HepG2 (cell line): Measurements from ENCODE around the gene EFEMP2. TPM values are rescaled to one million over a fixed set of nuclear protein-coding genes. Genes with fewer than 3 reads are reported as not detected.

Source experiments
- CC2D1A ChIP-seq: sonication (generic); formaldehyde crosslinking; IDR thresholded peaks from 2 replicates; pipeline ENCODE4 v1.8.1; 2023; ENCODE audit warnings: mild to moderate bottlenecking, missing genetic modification reagents
- CENPT ChIP-seq: sonication (generic); formaldehyde crosslinking; IDR thresholded peaks from 2 replicates; pipeline ENCODE4 v1.8.0; 2022; ENCODE audit warnings: low read depth, mild to moderate bottlenecking, moderate library complexity, missing genetic modification reagents
- ETV6 ChIP-seq: sonication (generic); formaldehyde crosslinking; conservative IDR thresholded peaks from 2 replicates; pipeline ENCODE4 v1.4.0; 2020; ENCODE audit warnings: missing genetic modification reagents
- FLYWCH1 ChIP-seq: sonication (generic); formaldehyde crosslinking; IDR thresholded peaks from 2 replicates; pipeline ENCODE4 v1.8.1; 2023; ENCODE audit warnings: mild to moderate bottlenecking, missing genetic modification reagents
- FOXK2 ChIP-seq: fragments of 450-650 bp; IDR thresholded peaks from 2 replicates; pipeline ENCODE4 v1.6.1; 2016
- GPN1 ChIP-seq: sonication (generic); formaldehyde crosslinking; IDR thresholded peaks from 2 replicates; pipeline ENCODE4 v1.5.1; 2020; ENCODE audit warnings: missing genetic modification reagents, borderline replicate concordance
- HDAC1 ChIP-seq: sonication (generic); formaldehyde crosslinking; IDR thresholded peaks from 2 replicates; pipeline ENCODE4 v1.5.1; 2020; ENCODE audit warnings: mild to moderate bottlenecking, missing genetic modification reagents
- HMGA1 ChIP-seq: sonication (generic); formaldehyde crosslinking; conservative IDR thresholded peaks from 2 replicates; pipeline ENCODE4 v1.4.0; 2020; ENCODE audit warnings: missing genetic modification reagents
- HOXA9 ChIP-seq: sonication (generic); formaldehyde crosslinking; IDR thresholded peaks from 2 replicates; pipeline ENCODE4 v1.8.1; 2022; ENCODE audit warnings: missing genetic modification reagents, mild to moderate bottlenecking, moderate library complexity, borderline replicate concordance
- MAFG ChIP-seq: sonication (generic); formaldehyde crosslinking; IDR thresholded peaks from 2 replicates; pipeline ENCODE4 v1.5.1; 2020; ENCODE audit warnings: mild to moderate bottlenecking, missing genetic modification reagents
- PHF5A ChIP-seq: IDR thresholded peaks from one replicate; pipeline ENCODE4 v1.6.1; 2018; ENCODE audit warnings: low read depth, missing genetic modification reagents; ENCODE audit not compliant: unreplicated experiment
- SAFB2 ChIP-seq: sonication (generic); formaldehyde crosslinking; IDR thresholded peaks from 2 replicates; pipeline ENCODE4 v1.5.1; 2020; ENCODE audit warnings: missing genetic modification reagents, low read depth, mild to moderate bottlenecking, borderline replicate concordance
- SKI ChIP-seq: fragments of 450-650 bp; IDR thresholded peaks from one replicate; pipeline ENCODE4 v1.6.1; 2018; ENCODE audit warnings: mild to moderate bottlenecking; ENCODE audit not compliant: partially characterized antibody
- SOX6 ChIP-seq, 2 experiments: fragments of 450-650 bp in 1 of 2; sonication (generic) in 1 of 2; formaldehyde crosslinking in 1 of 2; IDR thresholded peaks; 2 replicates each; pipeline versions ENCODE4 v1.4.0 to v1.6.1; 2017 to 2020; ENCODE audit warnings: antibody characterized with exemption in 1 of 2, mild to moderate bottlenecking in 1 of 2, missing genetic modification reagents in 1 of 2
- SRSF9 ChIP-seq: fragments of 200-400 bp; formaldehyde crosslinking; IDR thresholded peaks from 2 replicates; pipeline ENCODE4 v1.6.1; 2018; ENCODE audit warnings: borderline replicate concordance, mild to moderate bottlenecking, low read depth, low read length; ENCODE audit not compliant: insufficient read depth, poor library complexity, severe bottlenecking
- ZFP82 ChIP-seq: sonication (generic); formaldehyde crosslinking; IDR thresholded peaks from 2 replicates; pipeline ENCODE4 v1.5.1; 2020; ENCODE audit warnings: mild to moderate bottlenecking, missing genetic modification reagents, borderline replicate concordance
- ZMAT3 ChIP-seq: sonication (generic); formaldehyde crosslinking; conservative IDR thresholded peaks from 2 replicates; pipeline ENCODE4 v1.7.0; 2021; ENCODE audit warnings: missing genetic modification reagents
- ZNF136 ChIP-seq: sonication (generic); formaldehyde crosslinking; IDR thresholded peaks from 2 replicates; pipeline ENCODE4 v1.8.1; 2022; ENCODE audit warnings: low read depth, mild to moderate bottlenecking, moderate library complexity, missing genetic modification reagents
- ZNF430 ChIP-seq: sonication (generic); formaldehyde crosslinking; IDR thresholded peaks from 2 replicates; pipeline ENCODE4 v1.9.0; 2021; ENCODE audit warnings: mild to moderate bottlenecking, missing genetic modification reagents
- ZNF563 ChIP-seq: sonication (generic); formaldehyde crosslinking; IDR thresholded peaks from 2 replicates; pipeline ENCODE4 v1.8.0; 2022; ENCODE audit warnings: mild to moderate bottlenecking, moderate library complexity, missing genetic modification reagents
- ZNF724P ChIP-seq: sonication (generic); formaldehyde crosslinking; IDR thresholded peaks from 2 replicates; pipeline ENCODE4 v1.8.0; 2022; ENCODE audit warnings: missing genetic modification reagents, borderline replicate concordance
- ZSCAN25 ChIP-seq: sonication (generic); formaldehyde crosslinking; IDR thresholded peaks from 2 replicates; pipeline ENCODE4 v1.8.0; 2022; ENCODE audit warnings: mild to moderate bottlenecking, missing genetic modification reagents
- polyA plus RNA-seq, 8 experiments: library from polyadenylated mRNA; depleted of rRNA in 3 of 8; stranded (reverse) in 7 of 8; unstranded in 1 of 8; fragments of >200 nt; fragmentation: Illumina TruSeq in 4 of 8; extraction: Trizol in 4 of 8; gene quantifications; 2 replicates each; pipeline versions ENCODE4 v1.2.1 to v1.2.3, GENCODE V29; 2011 to 2016; ENCODE audit warnings: low read depth in 4 of 8, missing spikeins in 1 of 8, mixed read lengths in 1 of 8; ENCODE audit not compliant: insufficient read depth in 1 of 8
- total RNA-seq, 5 experiments: library from RNA; depleted of rRNA; stranded (reverse); fragments of >200 nt; fragmentation: Illumina TruSeq; extraction: Trizol; gene quantifications; 2 replicates each; pipeline ENCODE4 v1.2.3, GENCODE V29; 2016; ENCODE audit warnings: low read depth in 1 of 5
- TF ChIP-seq, protein P1 (sequence below): sonication (generic); IDR thresholded peaks from 2 replicates; pipeline ENCODE4 v1.6.1; 2016; ENCODE audit warnings: low read depth, borderline replicate concordance
- TF ChIP-seq, protein P2 (sequence below): sonication (generic); formaldehyde crosslinking; IDR thresholded peaks from 2 replicates; pipeline ENCODE4 v1.5.1; 2020; ENCODE audit warnings: missing genetic modification reagents, mild to moderate bottlenecking, borderline replicate concordance
- TF ChIP-seq, protein P3 (sequence below): sonication (generic); formaldehyde crosslinking; IDR thresholded peaks from 2 replicates; pipeline ENCODE4 v1.8.0; 2022; ENCODE audit warnings: missing genetic modification reagents, mild to moderate bottlenecking, borderline replicate concordance
- TF ChIP-seq, protein P4 (sequence below), 2 experiments: fragments of 450-650 bp in 1 of 2; sonication (generic) in 1 of 2; formaldehyde crosslinking; IDR thresholded peaks; 2 replicates each; pipeline versions ENCODE4 v1.5.0 to v1.8.0; 2020 to 2022; ENCODE audit warnings: mild to moderate bottlenecking in 1 of 2, missing genetic modification reagents in 1 of 2

EFEMP2 gene
- total and polyA plus RNA-seq, 2 of the 13 experiments (the other 11 are each of a cell fraction or from before 2014, with no cell fraction given) = 7.4 to 29.7 TPM

DNA sequence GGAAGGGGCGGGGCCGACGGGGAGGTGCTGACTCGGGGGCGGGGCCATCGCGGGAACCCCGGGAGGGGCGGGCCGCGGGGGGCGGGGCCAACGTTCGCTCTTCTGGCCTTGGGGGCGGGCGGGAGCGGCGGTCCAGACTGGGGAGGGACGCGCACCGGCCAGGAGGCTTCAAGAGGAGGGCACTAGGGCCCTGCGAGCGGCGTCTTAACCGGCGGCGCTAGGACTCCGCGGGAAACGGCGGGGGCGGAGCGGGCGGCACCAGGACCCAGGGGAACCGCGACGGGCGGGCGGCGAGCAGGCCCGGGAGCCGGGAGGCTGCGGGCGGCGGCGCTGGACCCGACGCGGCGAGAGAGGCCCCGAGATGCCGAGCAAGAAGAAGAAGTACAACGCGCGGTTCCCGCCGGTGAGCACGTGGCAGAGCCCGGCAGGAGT is 46.6 kb upstream of the EFEMP2 start, which contains the start of gene DRAP1 (continued):
- no peak for TF ChIP-seq ZNF430 (CRISPR knock-in tag)
- peak; percentile 72 for TF ChIP-seq ZNF563
- TF ChIP-seq SAFB2 (CRISPR knock-in tag) = no peak; the same call in 1 of the 2 replicates
- no peak for TF ChIP-seq SOX6 (IDR thresholded peaks at IDR 0.05)
- peak; percentile 23; the same call in 1 of the 2 replicates for TF ChIP-seq SOX6 (CRISPR knock-in tag; IDR thresholded peaks at IDR 0.05)
- TF ChIP-seq ZFP82 (CRISPR knock-in tag) = no peak
- no peak for TF ChIP-seq ZNF136
- TF ChIP-seq, protein P1, sequence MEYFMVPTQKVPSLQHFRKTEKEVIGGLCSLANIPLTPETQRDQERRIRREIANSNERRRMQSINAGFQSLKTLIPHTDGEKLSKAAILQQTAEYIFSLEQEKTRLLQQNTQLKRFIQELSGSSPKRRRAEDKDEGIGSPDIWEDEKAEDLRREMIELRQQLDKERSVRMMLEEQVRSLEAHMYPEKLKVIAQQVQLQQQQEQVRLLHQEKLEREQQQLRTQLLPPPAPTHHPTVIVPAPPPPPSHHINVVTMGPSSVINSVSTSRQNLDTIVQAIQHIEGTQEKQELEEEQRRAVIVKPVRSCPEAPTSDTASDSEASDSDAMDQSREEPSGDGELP = peak; percentile 65; the same call in 1 of the 2 replicates
- peak; percentile 75; the same call in 1 of the 2 replicates for TF ChIP-seq HOXA9 (CRISPR knock-in tag)
- TF ChIP-seq PHF5A (CRISPR knock-in tag) = peak; percentile 92
- no peak for TF ChIP-seq FOXK2
- TF ChIP-seq ZMAT3 (CRISPR knock-in tag) = peak; percentile 86; the same call in 1 of the 2 replicates
- no peak; the same call in 1 of the 2 replicates for TF ChIP-seq ZNF724P
- peak; percentile 60; the same call in 1 of the 2 replicates for TF ChIP-seq GPN1 (CRISPR knock-in tag)
- TF ChIP-seq HDAC1 (CRISPR knock-in tag) = no peak; the same call in 1 of the 2 replicates
- no peak for TF ChIP-seq SRSF9
- TF ChIP-seq MAFG (CRISPR knock-in tag) = 0 out of 2 replicates have a peak, but pooled peaks have one; percentile 42
- no peak for TF ChIP-seq FLYWCH1 (CRISPR knock-in tag)
- peak; percentile 87 for TF ChIP-seq ETV6 (CRISPR knock-in tag)
- TF ChIP-seq, protein P2, sequence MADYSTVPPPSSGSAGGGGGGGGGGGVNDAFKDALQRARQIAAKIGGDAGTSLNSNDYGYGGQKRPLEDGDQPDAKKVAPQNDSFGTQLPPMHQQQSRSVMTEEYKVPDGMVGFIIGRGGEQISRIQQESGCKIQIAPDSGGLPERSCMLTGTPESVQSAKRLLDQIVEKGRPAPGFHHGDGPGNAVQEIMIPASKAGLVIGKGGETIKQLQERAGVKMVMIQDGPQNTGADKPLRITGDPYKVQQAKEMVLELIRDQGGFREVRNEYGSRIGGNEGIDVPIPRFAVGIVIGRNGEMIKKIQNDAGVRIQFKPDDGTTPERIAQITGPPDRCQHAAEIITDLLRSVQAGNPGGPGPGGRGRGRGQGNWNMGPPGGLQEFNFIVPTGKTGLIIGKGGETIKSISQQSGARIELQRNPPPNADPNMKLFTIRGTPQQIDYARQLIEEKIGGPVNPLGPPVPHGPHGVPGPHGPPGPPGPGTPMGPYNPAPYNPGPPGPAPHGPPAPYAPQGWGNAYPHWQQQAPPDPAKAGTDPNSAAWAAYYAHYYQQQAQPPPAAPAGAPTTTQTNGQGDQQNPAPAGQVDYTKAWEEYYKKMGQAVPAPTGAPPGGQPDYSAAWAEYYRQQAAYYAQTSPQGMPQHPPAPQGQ (CRISPR knock-in tag) = no peak
- no peak for TF ChIP-seq CC2D1A (CRISPR knock-in tag)
- TF ChIP-seq ZSCAN25 = 0 out of 2 replicates have a peak, but pooled peaks have one; percentile 43
- peak; percentile 94 for TF ChIP-seq SKI
- TF ChIP-seq HMGA1 = no peak
- TF ChIP-seq, protein P3, sequence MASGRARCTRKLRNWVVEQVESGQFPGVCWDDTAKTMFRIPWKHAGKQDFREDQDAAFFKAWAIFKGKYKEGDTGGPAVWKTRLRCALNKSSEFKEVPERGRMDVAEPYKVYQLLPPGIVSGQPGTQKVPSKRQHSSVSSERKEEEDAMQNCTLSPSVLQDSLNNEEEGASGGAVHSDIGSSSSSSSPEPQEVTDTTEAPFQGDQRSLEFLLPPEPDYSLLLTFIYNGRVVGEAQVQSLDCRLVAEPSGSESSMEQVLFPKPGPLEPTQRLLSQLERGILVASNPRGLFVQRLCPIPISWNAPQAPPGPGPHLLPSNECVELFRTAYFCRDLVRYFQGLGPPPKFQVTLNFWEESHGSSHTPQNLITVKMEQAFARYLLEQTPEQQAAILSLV (CRISPR knock-in tag) = no peak
- no peak; the same call in 1 of the 2 replicates for TF ChIP-seq CENPT
- TF ChIP-seq, protein P4, sequence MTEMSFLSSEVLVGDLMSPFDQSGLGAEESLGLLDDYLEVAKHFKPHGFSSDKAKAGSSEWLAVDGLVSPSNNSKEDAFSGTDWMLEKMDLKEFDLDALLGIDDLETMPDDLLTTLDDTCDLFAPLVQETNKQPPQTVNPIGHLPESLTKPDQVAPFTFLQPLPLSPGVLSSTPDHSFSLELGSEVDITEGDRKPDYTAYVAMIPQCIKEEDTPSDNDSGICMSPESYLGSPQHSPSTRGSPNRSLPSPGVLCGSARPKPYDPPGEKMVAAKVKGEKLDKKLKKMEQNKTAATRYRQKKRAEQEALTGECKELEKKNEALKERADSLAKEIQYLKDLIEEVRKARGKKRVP (CRISPR knock-in tag; IDR thresholded peaks at IDR 0.05) = no peak
